ENCODE results near the gene NARS2. TPM values are rescaled to one million over a fixed set of nuclear protein-coding genes. Genes with fewer than 3 reads are reported as not detected.
"Not testable (repeated sequence)": the region's sequence is repeated elsewhere in the genome, so short reads cannot be mapped to it uniquely, and the experiment has no call there.

Gene NARS2
- total RNA-seq, 1 donor = 37.1 TPM

GRCh38 chr11:78564490-78565467 lies 9.9 kb downstream of the NARS2 start:
- TF ChIP-seq, protein P1, sequence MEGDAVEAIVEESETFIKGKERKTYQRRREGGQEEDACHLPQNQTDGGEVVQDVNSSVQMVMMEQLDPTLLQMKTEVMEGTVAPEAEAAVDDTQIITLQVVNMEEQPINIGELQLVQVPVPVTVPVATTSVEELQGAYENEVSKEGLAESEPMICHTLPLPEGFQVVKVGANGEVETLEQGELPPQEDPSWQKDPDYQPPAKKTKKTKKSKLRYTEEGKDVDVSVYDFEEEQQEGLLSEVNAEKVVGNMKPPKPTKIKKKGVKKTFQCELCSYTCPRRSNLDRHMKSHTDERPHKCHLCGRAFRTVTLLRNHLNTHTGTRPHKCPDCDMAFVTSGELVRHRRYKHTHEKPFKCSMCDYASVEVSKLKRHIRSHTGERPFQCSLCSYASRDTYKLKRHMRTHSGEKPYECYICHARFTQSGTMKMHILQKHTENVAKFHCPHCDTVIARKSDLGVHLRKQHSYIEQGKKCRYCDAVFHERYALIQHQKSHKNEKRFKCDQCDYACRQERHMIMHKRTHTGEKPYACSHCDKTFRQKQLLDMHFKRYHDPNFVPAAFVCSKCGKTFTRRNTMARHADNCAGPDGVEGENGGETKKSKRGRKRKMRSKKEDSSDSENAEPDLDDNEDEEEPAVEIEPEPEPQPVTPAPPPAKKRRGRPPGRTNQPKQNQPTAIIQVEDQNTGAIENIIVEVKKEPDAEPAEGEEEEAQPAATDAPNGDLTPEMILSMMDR (IDR thresholded peaks at IDR 0.05; ENCODE audit: insufficient read depth, low read depth, low read length) = peak; percentile 66
- DNase-seq (ENCODE audit: low read depth) = peak; percentile 86
- no peak overlapping the region for H3K4me3 ChIP-seq (ENCODE audit: low read depth, low read length)

DNA sequence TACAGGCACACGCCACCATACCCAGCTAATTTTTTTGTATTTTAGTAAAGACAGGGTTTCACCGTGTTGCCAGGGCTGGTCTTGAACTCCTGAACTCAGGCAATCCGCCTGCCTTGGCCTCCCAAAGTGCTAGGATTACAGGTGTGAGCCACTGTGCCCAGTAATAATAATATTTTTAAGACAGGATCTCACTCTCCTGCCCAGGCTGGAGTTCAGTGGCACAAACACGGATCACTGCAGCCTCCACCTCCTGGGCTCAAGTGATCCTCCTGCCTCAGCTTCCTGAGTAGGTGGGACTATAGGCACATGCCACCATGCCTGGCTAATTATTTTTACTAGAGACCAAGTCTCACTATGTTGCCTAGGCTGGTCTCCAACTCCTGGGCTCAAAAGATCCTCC lies 10.6 kb downstream of the NARS2 start:
- H3K4me3 ChIP-seq (ENCODE audit: low read depth, low read length); DNase-seq (ENCODE audit: low read depth): not testable (repeated sequence)

- not testable (repeated sequence) for H3K4me3 ChIP-seq (ENCODE audit: low read depth, low read length); DNase-seq (ENCODE audit: low read depth)
These were observed 11.6 kb downstream of the NARS2 start for GRCh38 chr11:78563090-78563489.

GRCh38 chr11:78562398-78562797 lies 12.3 kb downstream of the NARS2 start:
- no peak overlapping the region for H3K4me3 ChIP-seq (ENCODE audit: low read depth, low read length)
- peak; percentile 74 for DNase-seq (ENCODE audit: low read depth)
- TF ChIP-seq, protein P1 (IDR thresholded peaks at IDR 0.05; ENCODE audit: insufficient read depth, low read depth, low read length) = no peak

DNA sequence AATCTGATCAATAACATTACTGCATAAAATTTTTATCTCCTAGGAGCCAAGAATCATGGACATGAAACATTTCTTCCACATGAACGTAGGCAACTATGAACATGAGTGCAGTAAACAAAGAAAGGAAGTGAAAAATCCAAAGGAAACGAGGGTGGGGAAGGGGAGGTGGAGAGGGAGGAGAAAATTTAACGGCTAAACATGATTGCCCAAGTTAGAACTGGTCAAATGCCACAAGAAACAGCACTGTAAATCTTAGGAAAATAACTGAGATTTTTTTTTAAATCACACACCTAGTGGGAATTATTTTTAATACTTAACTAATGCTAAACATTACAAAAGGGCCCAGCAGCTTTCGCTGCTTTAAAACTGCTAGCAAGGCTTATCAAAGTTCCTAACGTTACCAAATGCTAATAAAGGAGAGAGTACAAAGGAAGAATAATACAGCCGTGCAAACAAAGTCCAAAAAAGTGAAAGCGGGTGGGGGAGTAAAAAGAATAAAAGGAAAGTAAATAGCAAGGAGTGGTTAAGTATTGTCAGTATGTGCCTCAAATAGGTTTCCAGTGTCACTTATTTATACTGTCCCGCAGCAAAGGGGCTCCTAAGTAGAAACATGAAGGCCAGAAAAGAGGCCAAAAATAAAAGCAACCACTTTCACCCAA lies 13.7 kb downstream of the NARS2 start:
- DNase-seq (ENCODE audit: low read depth) = peak; percentile 52
- TF ChIP-seq, protein P1 (IDR thresholded peaks at IDR 0.05; ENCODE audit: insufficient read depth, low read depth, low read length) = no peak
- no peak overlapping the region for H3K4me3 ChIP-seq (ENCODE audit: low read depth, low read length)

DNA sequence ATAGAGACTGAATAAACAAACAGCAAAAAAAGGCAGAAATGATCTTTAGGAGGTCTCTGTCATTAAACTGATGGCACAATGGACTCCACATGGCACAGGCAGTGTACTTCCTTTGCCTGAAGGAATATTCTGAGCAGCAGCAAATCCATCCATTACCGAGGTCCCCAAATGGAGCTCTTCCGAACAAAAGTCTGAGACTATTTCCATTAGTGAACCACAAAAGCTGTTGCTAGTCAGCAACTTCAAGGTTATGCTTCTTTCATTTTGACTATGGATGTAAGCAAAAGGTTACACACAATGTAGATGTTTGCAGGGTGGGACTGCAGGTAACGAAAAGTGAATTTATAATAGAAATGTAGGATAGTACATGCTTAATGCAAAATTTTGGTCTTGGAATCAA lies 14.5 kb downstream of the NARS2 start:
- TF ChIP-seq, protein P1 (IDR thresholded peaks at IDR 0.05; ENCODE audit: insufficient read depth, low read depth, low read length) = no peak
- DNase-seq (ENCODE audit: low read depth) = no peak
- no peak overlapping the region for H3K4me3 ChIP-seq (ENCODE audit: low read depth, low read length)

DNA sequence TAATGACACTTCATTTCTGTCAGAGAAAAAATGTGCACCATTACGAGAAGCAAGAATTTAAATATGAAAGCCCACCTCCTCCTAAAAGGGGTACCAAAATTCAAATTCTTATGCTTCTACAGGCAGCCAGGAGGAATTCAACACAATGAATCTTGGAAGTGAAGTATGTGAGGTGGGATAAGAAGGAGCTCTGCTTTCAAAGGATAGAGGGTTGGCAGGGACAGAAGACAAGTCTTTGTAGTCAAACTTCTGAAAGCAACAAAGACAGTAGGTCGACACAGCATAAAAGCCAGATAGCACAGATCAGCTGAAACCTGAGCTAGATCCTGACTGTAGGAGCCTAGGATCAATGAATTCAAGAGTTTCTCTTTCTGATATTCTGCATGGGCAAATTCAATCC lies 17.4 kb downstream of the NARS2 start:
- H3K4me3 ChIP-seq (ENCODE audit: low read depth, low read length) = no peak overlapping the region
- no peak for DNase-seq (ENCODE audit: low read depth)
- TF ChIP-seq, protein P1 (IDR thresholded peaks at IDR 0.05; ENCODE audit: insufficient read depth, low read depth, low read length) = no peak
